Suprapubic skin (tissue), 4 donors: ENCODE data around the gene TAAR6. TPM values are rescaled to one million over a fixed set of nuclear protein-coding genes. Genes with fewer than 3 reads are reported as not detected.
A peak's percentile ranks its signal among the peaks of the same experiment; 100 is the strongest.
"Not testable (repeated sequence)": the region's sequence is repeated elsewhere in the genome, so short reads cannot be mapped to it uniquely, and the experiment has no call there.

ENCODE experiments used
- DNase-seq, 2 donors: peaks; one replicate each; pipeline ENCODE4 v3.0.0-alpha.2; 2019; ENCODE audit warnings: low spot score in 2 of 2
- H3K27ac ChIP-seq: fragments of 200-600 bp; sonication (generic); one replicate; pipeline ENCODE4 v1.5.1; 2019
- H3K27me3 ChIP-seq: fragments of 200-600 bp; sonication (generic); one replicate; pipeline ENCODE4 v1.5.1; 2019
- H3K36me3 ChIP-seq: fragments of 200-600 bp; sonication (generic); one replicate; pipeline ENCODE4 v1.5.1; 2019
- H3K4me1 ChIP-seq: fragments of 200-600 bp; sonication (generic); one replicate; pipeline ENCODE4 v1.5.1; 2019
- H3K4me3 ChIP-seq: fragments of 200-600 bp; sonication (generic); one replicate; pipeline ENCODE4 v1.5.1; 2019; ENCODE audit warnings: mild to moderate bottlenecking
- H3K9me3 ChIP-seq: fragments of 200-600 bp; sonication (generic); one replicate; pipeline ENCODE4 v1.5.1; 2019
- EP300 ChIP-seq: sonication (generic); formaldehyde crosslinking; IDR thresholded peaks from one replicate; pipeline ENCODE4 v1.6.1; 2017; ENCODE audit warnings: antibody characterized with exemption
- POLR2A ChIP-seq, 2 donors: fragments of 450-650 bp; IDR thresholded peaks; one replicate each; pipeline ENCODE4 v1.6.1; 2017; ENCODE audit warnings: antibody characterized with exemption in 2 of 2, mild to moderate bottlenecking in 2 of 2, moderate library complexity in 2 of 2
- POLR2AphosphoS5 ChIP-seq, 3 donors: sonication (generic); formaldehyde crosslinking; IDR thresholded peaks; one replicate each; pipeline ENCODE4 v1.6.1; 2017; ENCODE audit warnings: antibody characterized with exemption in 3 of 3
- WGBS: methylation state at CpG from one replicate; pipeline ENCODE4 v1.1.5; 2018; 5-methylcytosine and 5-hydroxymethylcytosine counted together
- total RNA-seq, 4 donors: library from RNA; depleted of rRNA; stranded (reverse); fragments of >200 nt; gene quantifications; one replicate each; pipeline ENCODE4 v1.1.0, GENCODE V29; 2016
- TF ChIP-seq, protein P1 (sequence below), 2 donors: fragments of 200-600 bp in 1 of 2; fragments of 450-650 bp in 1 of 2; sonication (generic) in 1 of 2; IDR thresholded peaks; one replicate each; pipeline ENCODE4 v1.5.1; 2016 to 2019; ENCODE audit warnings: antibody characterized with exemption in 2 of 2, mild to moderate bottlenecking in 1 of 2, moderate library complexity in 1 of 2

TAAR6 gene
- total RNA-seq, 4 donors from 2014 or later = not detected

DNA sequence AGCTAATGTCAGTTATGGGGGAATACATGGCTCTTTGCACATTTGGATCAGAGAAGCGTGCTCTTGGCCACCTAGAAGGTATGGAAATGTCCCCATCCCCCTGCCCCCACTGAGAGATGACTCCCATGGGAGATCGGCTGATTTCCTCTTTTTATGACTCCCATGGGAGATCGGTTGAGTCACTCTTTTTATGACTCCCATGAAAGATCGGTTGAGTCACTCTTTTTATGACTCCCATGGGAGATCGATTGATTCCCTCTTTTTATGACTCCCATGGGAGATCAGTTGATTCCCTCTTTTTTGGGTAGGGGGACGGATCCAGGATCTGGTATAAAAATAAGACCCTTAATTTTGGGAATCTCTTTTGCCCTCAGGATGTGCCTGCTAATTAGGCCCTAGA lies 42.3 kb upstream of the TAAR6 start:
- Histone ChIP-seq H3K36me3 (no peaks in the 10 kb centered on the region), H3K27me3 (no peaks in the 10 kb centered on the region), H3K27ac (no peak overlapping the region), H3K4me3 (no peak overlapping the region), H3K9me3 (no peaks in the 10 kb centered on the region), H3K4me1 (peaks cover 3% of the 10 kb centered on the region)
- WGBS = 63% methylated on average over 6 of the region's 6 CpGs
- no peak for DNase-seq
- TF ChIP-seq, protein P1, sequence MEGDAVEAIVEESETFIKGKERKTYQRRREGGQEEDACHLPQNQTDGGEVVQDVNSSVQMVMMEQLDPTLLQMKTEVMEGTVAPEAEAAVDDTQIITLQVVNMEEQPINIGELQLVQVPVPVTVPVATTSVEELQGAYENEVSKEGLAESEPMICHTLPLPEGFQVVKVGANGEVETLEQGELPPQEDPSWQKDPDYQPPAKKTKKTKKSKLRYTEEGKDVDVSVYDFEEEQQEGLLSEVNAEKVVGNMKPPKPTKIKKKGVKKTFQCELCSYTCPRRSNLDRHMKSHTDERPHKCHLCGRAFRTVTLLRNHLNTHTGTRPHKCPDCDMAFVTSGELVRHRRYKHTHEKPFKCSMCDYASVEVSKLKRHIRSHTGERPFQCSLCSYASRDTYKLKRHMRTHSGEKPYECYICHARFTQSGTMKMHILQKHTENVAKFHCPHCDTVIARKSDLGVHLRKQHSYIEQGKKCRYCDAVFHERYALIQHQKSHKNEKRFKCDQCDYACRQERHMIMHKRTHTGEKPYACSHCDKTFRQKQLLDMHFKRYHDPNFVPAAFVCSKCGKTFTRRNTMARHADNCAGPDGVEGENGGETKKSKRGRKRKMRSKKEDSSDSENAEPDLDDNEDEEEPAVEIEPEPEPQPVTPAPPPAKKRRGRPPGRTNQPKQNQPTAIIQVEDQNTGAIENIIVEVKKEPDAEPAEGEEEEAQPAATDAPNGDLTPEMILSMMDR (IDR thresholded peaks at IDR 0.05) = no peak
- TF ChIP-seq EP300 (no peak), POLR2A (IDR thresholded peaks at IDR 0.05) (no peak), POLR2AphosphoS5 (IDR thresholded peaks at IDR 0.05) (no peak)

- Histone ChIP-seq H3K27ac (no peak overlapping the region), H3K27me3 (no peaks in the 10 kb centered on the region), H3K4me3 (no peak overlapping the region), H3K9me3 (no peaks in the 10 kb centered on the region), H3K36me3 (no peaks in the 10 kb centered on the region), H3K4me1 (peaks cover 3% of the 10 kb centered on the region)
- TF ChIP-seq, protein P1 (IDR thresholded peaks at IDR 0.05) = peak; percentile 62 to 64
- no peak for TF ChIP-seq EP300
- no peak for TF ChIP-seq POLR2A (IDR thresholded peaks at IDR 0.05)
- 15% methylated on average over 9 of the region's 9 CpGs for WGBS
- DNase-seq = no peak
Measured at GRCh38 chr6:132530293-132530974, 39.7 kb upstream of the TAAR6 start.

DNA sequence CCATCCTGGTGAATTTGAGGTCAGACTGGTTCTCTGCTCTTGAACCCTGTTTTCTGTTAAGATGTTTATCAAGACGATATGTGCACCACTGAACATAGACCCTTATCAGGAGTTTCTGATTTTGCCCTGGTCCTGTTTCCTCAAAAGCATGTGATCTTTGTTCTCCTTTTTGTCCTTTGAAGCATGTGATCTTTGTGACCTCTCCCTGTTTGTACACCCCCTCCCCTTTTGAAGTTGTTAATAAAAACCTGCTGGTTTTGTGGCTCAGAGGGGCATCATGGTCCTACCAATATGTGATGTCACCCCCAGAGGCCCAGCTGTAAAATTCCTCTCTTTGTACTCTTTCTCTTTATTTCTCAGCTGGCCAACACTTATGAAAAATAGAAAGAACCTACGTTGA lies 35.6 kb upstream of the TAAR6 start:
- H3K27me3 ChIP-seq, DNase-seq: not testable (repeated sequence)
- WGBS = 73% methylated on average over 2 of the region's 2 CpGs

GRCh38 chr6:132537145-132537544 lies 33.0 kb upstream of the TAAR6 start:
- H3K9me3 ChIP-seq = no peaks in the 10 kb centered on the region
- WGBS = 86% methylated on average over 3 of the region's 3 CpGs
- TF ChIP-seq POLR2AphosphoS5 (IDR thresholded peaks at IDR 0.05) = no peak
- TF ChIP-seq POLR2A (IDR thresholded peaks at IDR 0.05) = no peak
- no peak for TF ChIP-seq EP300
- TF ChIP-seq, protein P1 (IDR thresholded peaks at IDR 0.05) = no peak

More for the DNA sequence above, 35.6 kb upstream of the TAAR6 start:
- H3K4me3 ChIP-seq, H3K27ac ChIP-seq, H3K4me1 ChIP-seq, H3K9me3 ChIP-seq, H3K36me3 ChIP-seq: not testable (repeated sequence)

GRCh38 chr6:132537977-132538376 lies 32.1 kb upstream of the TAAR6 start, which contains the start of gene TAAR9:
Gene TAAR9, plus strand, starts transcription at chr6:132538277. Its CDS starts 13 bp downstream, at chr6:132538290.
- Histone ChIP-seq H3K36me3 (no peaks in the 10 kb centered on the region), H3K4me3 (no peak within 1 kb of the TSS), H3K4me1 (no peaks in the 10 kb centered on the region), H3K27me3 (peaks cover 12% of the 10 kb centered on the region), H3K9me3 (no peaks in the 10 kb centered on the region), H3K27ac (no peak within 1 kb of the TSS)
- WGBS = 79% methylated on average over 4 of the region's 4 CpGs
- TF ChIP-seq EP300 = no peak
- no peak for TF ChIP-seq POLR2A (IDR thresholded peaks at IDR 0.05)
- no peak for TF ChIP-seq POLR2AphosphoS5 (IDR thresholded peaks at IDR 0.05)
- TF ChIP-seq, protein P1 (IDR thresholded peaks at IDR 0.05) = no peak
- DNase-seq = no peak

More at GRCh38 chr6:132537145-132537544, 33.0 kb upstream of the TAAR6 start:
- H3K4me3 ChIP-seq = no peak overlapping the region
- no peaks in the 10 kb centered on the region for H3K4me1 ChIP-seq
- DNase-seq = no peak
- H3K27me3 ChIP-seq = peaks cover 12% of the 10 kb centered on the region
- no peaks in the 10 kb centered on the region for H3K36me3 ChIP-seq
- no peak overlapping the region for H3K27ac ChIP-seq

DNA sequence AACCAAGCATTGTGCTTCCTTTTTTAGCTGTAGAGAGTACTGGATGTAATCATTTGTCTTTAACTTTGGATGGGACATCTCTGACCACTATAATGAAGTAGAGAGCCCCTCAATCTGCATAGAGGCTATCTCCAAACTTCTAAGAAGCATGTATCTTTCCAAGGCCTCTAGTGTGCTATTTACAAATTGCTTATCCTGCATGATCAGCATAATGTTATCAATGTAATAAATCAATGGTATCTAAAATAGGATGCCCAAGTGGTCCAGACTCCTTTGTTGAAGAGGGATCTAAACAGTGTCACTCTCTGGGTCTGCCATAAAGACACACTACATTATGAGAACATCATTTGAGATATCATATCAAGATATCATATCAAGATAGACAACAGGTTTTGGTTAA lies 25.3 kb upstream of the TAAR6 start:
- TF ChIP-seq POLR2AphosphoS5 (IDR thresholded peaks at IDR 0.05) = no peak
- no peak for TF ChIP-seq POLR2A (IDR thresholded peaks at IDR 0.05)
- TF ChIP-seq EP300 = no peak
- TF ChIP-seq, protein P1 (IDR thresholded peaks at IDR 0.05) = no peak
- Histone ChIP-seq H3K4me3 (no peak overlapping the region), H3K36me3 (no peaks in the 10 kb centered on the region), H3K4me1 (no peaks in the 10 kb centered on the region), H3K27me3 (peaks cover 8% of the 10 kb centered on the region), H3K27ac (no peak overlapping the region), H3K9me3 (no peaks in the 10 kb centered on the region)
- no peak for DNase-seq
